PC-3 (cell line): ENCODE measurements around the gene ISL2. TPM values are rescaled to one million over a fixed set of nuclear protein-coding genes. Genes with fewer than 3 reads are reported as not detected.

ENCODE experiments used
- ATAC-seq: fragments of 200-7000 bp; cut with Tn5 transposase; 2 replicates; pipeline ENCODE4 v1.9.1; 2020; ENCODE audit warnings: mild to moderate bottlenecking, moderate library complexity
- BruUV-seq: library from RNA; stranded (reverse); fragments of 400-500 nt; replicated peaks from 2 replicates; lab custom pipeline; 2021; lab: Mats Ljungman, UMichigan
- CTCF ChIA-PET: fragments of 300-600 bp; sonication (Branson Sonifier 250); formaldehyde crosslinking; loops from one replicate; lab custom pipeline; 2022; ENCODE audit warnings: antibody characterized with exemption; lab: Charles Lee
- POLR2A ChIA-PET: fragments of 300-600 bp; sonication (Branson Sonifier 250); formaldehyde crosslinking; loops from one replicate; lab custom pipeline; 2022; ENCODE audit warnings: antibody characterized with exemption; ENCODE audit not compliant: unreplicated experiment; lab: Charles Lee
- DNase-seq: peaks from one replicate; pipeline ENCODE4 v3.0.0-alpha.2; 2015
- H2AFZ ChIP-seq: fragments of 300-600 bp; sonication (generic); 2 replicates; pipeline ENCODE4 v1.6.0; 2016; ENCODE audit warnings: antibody characterized with exemption, low read length
- H3F3A ChIP-seq: fragments of 300-600 bp; sonication (generic); one replicate; pipeline ENCODE4 v1.6.0; 2017; ENCODE audit warnings: antibody characterized with exemption, low read length, control low read depth, mild to moderate bottlenecking; ENCODE audit not compliant: unreplicated experiment
- H3K27ac ChIP-seq: fragments of 300-600 bp; sonication (generic); 2 replicates; pipeline ENCODE4 v1.5.1; 2016; ENCODE audit warnings: mild to moderate bottlenecking, low read length
- H3K27me3 ChIP-seq: fragments of 300-600 bp; sonication (generic); 2 replicates; pipeline ENCODE4 v1.6.1; 2016; ENCODE audit warnings: low read length, mixed read lengths
- H3K36me3 ChIP-seq: fragments of 300-600 bp; sonication (generic); 2 replicates; pipeline ENCODE4 v1.6.1; 2016; ENCODE audit warnings: low read depth, mixed run types, low read length, mixed read lengths
- H3K4me1 ChIP-seq: fragments of 300-600 bp; sonication (generic); 2 replicates; pipeline ENCODE4 v1.5.1; 2016; ENCODE audit warnings: low read length; ENCODE audit not compliant: insufficient read depth
- H3K4me2 ChIP-seq: fragments of 300-600 bp; sonication (generic); 2 replicates; pipeline ENCODE4 v1.6.0; 2016; ENCODE audit warnings: low read length
- H3K4me3 ChIP-seq: fragments of 300-600 bp; sonication (generic); 2 replicates; pipeline ENCODE4 v1.5.1; 2016; ENCODE audit warnings: mild to moderate bottlenecking, low read length, mixed read lengths
- H3K79me2 ChIP-seq: fragments of 300-600 bp; sonication (generic); 2 replicates; pipeline ENCODE4 v1.6.1; 2017; ENCODE audit warnings: low read length, mixed read lengths
- H3K9ac ChIP-seq: fragments of 300-600 bp; sonication (generic); 2 replicates; pipeline ENCODE4 v1.6.0; 2016; ENCODE audit warnings: mild to moderate bottlenecking, low read length
- H3K9me2 ChIP-seq: fragments of 300-600 bp; sonication (generic); replicated peaks from 2 replicates; pipeline ENCODE4 v1.6.1; 2016; ENCODE audit warnings: mixed run types, low read length, mixed read lengths
- H3K9me3 ChIP-seq: fragments of 300-600 bp; sonication (generic); 2 replicates; pipeline ENCODE4 v1.6.1; 2016; ENCODE audit warnings: low read length, mixed read lengths
- H4K20me1 ChIP-seq: fragments of 300-600 bp; sonication (generic); 2 replicates; pipeline ENCODE4 v1.6.1; 2016; ENCODE audit warnings: low read length, mixed read lengths
- EZH2 ChIP-seq: fragments of 300-600 bp; sonication (generic); IDR thresholded peaks from one replicate; pipeline ENCODE4 v1.6.1; 2017; ENCODE audit warnings: antibody characterized with exemption, mild to moderate bottlenecking, low read length; ENCODE audit not compliant: unreplicated experiment
- EZH2phosphoT487 ChIP-seq: fragments of 300-600 bp; sonication (generic); IDR thresholded peaks from 2 replicates; pipeline ENCODE4 v1.6.1; 2018; ENCODE audit warnings: mild to moderate bottlenecking, antibody characterized with exemption, low read length, borderline replicate concordance
- intact Hi-C: fragments of 100-400 bp; cut with micrococcal nuclease; formaldehyde crosslinking; loops from 2 replicates; pipeline ENCODE4 v1.9.0; 2023
- total RNA-seq: library from RNA; depleted of rRNA; stranded (reverse); fragments of >200 nt; gene quantifications from 2 replicates; pipeline ENCODE4 v1.2.3, GENCODE V29; 2014
- TF ChIP-seq, protein P1 (sequence below): fragments of 300-600 bp; sonication (generic); conservative IDR thresholded peaks from 2 replicates; pipeline ENCODE4 v1.5.1; 2017; ENCODE audit warnings: antibody characterized with exemption, low read depth, mild to moderate bottlenecking, low read length

ISL2 gene
- total RNA-seq, 1 experiment from 2014 or later = 3.6 TPM

- BruUV-seq = no TSS peak
- intact Hi-C loops = no loop called here
- POLR2A ChIA-PET = no interaction called here
These were observed 37.6 kb upstream of the ISL2 start for GRCh38 chr15:76298986-76299385.

GRCh38 chr15:76299786-76300185 lies 36.8 kb upstream of the ISL2 start:
- Histone ChIP-seq H3K9me3 (no peaks in the 10 kb centered on the region), H3K4me3 (no peak overlapping the region), H3K4me1 (no peaks in the 10 kb centered on the region), H3F3A (no peaks in the 10 kb centered on the region), H3K36me3 (no peaks in the 10 kb centered on the region), H3K4me2 (no peak overlapping the region), H4K20me1 (0 out of 2 replicates have a peak, but pooled peaks cover 8% of the 10 kb centered on the region), H3K27ac (no peak overlapping the region), H3K27me3 (no peaks in the 10 kb centered on the region), H3K9ac (no peak overlapping the region), H2AFZ (no peak overlapping the region), H3K79me2 (peaks cover 91% of the 10 kb centered on the region), H3K9me2 (no peaks in the 10 kb centered on the region)
- ChIA-PET CTCF (no interaction called here), POLR2A (no interaction called here)
- intact Hi-C loops = no loop called here
- BruUV-seq = no TSS peak
- no peak for ATAC-seq
- no peak for DNase-seq
- TF ChIP-seq EZH2 = no peak
- no peak for TF ChIP-seq EZH2phosphoT487
- TF ChIP-seq, protein P1, sequence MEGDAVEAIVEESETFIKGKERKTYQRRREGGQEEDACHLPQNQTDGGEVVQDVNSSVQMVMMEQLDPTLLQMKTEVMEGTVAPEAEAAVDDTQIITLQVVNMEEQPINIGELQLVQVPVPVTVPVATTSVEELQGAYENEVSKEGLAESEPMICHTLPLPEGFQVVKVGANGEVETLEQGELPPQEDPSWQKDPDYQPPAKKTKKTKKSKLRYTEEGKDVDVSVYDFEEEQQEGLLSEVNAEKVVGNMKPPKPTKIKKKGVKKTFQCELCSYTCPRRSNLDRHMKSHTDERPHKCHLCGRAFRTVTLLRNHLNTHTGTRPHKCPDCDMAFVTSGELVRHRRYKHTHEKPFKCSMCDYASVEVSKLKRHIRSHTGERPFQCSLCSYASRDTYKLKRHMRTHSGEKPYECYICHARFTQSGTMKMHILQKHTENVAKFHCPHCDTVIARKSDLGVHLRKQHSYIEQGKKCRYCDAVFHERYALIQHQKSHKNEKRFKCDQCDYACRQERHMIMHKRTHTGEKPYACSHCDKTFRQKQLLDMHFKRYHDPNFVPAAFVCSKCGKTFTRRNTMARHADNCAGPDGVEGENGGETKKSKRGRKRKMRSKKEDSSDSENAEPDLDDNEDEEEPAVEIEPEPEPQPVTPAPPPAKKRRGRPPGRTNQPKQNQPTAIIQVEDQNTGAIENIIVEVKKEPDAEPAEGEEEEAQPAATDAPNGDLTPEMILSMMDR = no peak

More at GRCh38 chr15:76298986-76299385, 37.6 kb upstream of the ISL2 start:
- H3K4me3 ChIP-seq = no peak overlapping the region
- 0 out of 2 replicates have a peak, but pooled peaks cover 9% of the 10 kb centered on the region for H4K20me1 ChIP-seq
- CTCF ChIA-PET = no interaction called here
- H3K9ac ChIP-seq = no peak overlapping the region
- no peaks in the 10 kb centered on the region for H3K9me2 ChIP-seq
- no peak overlapping the region for H2AFZ ChIP-seq
- DNase-seq (no peak), ATAC-seq (no peak)
- TF ChIP-seq EZH2 (no peak), EZH2phosphoT487 (no peak)
- TF ChIP-seq, protein P1 = no peak
- H3K27ac ChIP-seq = no peak overlapping the region
- peaks cover 2% of the 10 kb centered on the region for H3K4me1 ChIP-seq
- H3K79me2 ChIP-seq = peaks cover 85% of the 10 kb centered on the region
- H3K36me3 ChIP-seq = no peaks in the 10 kb centered on the region
- H3F3A ChIP-seq = no peaks in the 10 kb centered on the region
- H3K27me3 ChIP-seq = no peaks in the 10 kb centered on the region
- no peaks in the 10 kb centered on the region for H3K9me3 ChIP-seq
- no peak overlapping the region for H3K4me2 ChIP-seq

DNA sequence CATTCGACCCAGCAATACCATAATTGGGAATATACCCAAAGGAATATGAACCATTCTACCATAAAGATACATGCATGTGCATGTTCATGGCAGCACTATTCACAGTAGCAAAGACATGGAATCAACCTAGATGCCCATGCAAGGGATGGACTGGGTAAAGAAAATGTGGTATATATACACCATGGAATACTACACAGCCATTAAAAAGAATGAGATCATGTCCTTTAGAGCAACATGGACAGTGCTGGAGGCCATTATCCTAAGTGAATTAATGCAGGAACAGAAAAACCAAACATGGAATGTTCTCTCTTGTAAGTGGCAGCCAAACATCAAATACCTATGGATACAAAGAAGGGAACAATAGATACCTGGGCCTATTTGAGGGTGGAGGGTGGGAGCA lies 32.7 kb upstream of the ISL2 start:
- Histone ChIP-seq H4K20me1 (0 out of 2 replicates have a peak, but pooled peaks cover 5% of the 10 kb centered on the region), H3F3A (no peaks in the 10 kb centered on the region), H3K9me2 (no peaks in the 10 kb centered on the region), H3K4me3 (no peak overlapping the region), H3K4me2 (no peak overlapping the region), H3K36me3 (no peaks in the 10 kb centered on the region), H3K4me1 (no peaks in the 10 kb centered on the region), H3K27ac (no peak overlapping the region), H3K27me3 (no peaks in the 10 kb centered on the region), H2AFZ (no peak overlapping the region), H3K9me3 (no peaks in the 10 kb centered on the region), H3K79me2 (peaks cover 100% of the 10 kb centered on the region), H3K9ac (no peak overlapping the region)
- TF ChIP-seq EZH2phosphoT487 (no peak), EZH2 (no peak)
- TF ChIP-seq, protein P1 = no peak
- no peak for ATAC-seq
- ChIA-PET CTCF (no interaction called here), POLR2A (no interaction called here)
- BruUV-seq = no TSS peak
- intact Hi-C loops = no loop called here
- no peak for DNase-seq
